Progenitor cell of endocrine pancreas (in vitro differentiated cells): ENCODE measurements around the gene DEFB114. TPM values are rescaled to one million over a fixed set of nuclear protein-coding genes. Genes with fewer than 3 reads are reported as not detected.

Experiments used
- DNase-seq: peaks from one replicate; pipeline ENCODE4 v3.0.0; 2021; ENCODE audit warnings: low spot score; ENCODE audit not compliant: unreplicated experiment
- H3K27ac Mint-ChIP-seq: 2 replicates; pipeline ENCODE4 v1.8.0; 2021; ENCODE audit warnings: mild to moderate bottlenecking, moderate library complexity, mixed read lengths
- H3K27me3 Mint-ChIP-seq: 2 replicates; pipeline ENCODE4 v1.8.0; 2021; ENCODE audit warnings: mixed read lengths
- H3K36me3 Mint-ChIP-seq: 2 replicates; pipeline ENCODE4 v1.8.0; 2022; ENCODE audit warnings: mixed read lengths; ENCODE audit not compliant: insufficient read depth
- H3K4me1 Mint-ChIP-seq: 2 replicates; pipeline ENCODE4 v1.8.0; 2021; ENCODE audit warnings: low read depth, mixed read lengths
- H3K4me3 Mint-ChIP-seq: 2 replicates; pipeline ENCODE4 v1.8.0; 2021; ENCODE audit warnings: low read depth, mild to moderate bottlenecking, moderate library complexity, mixed read lengths
- H3K9me3 Mint-ChIP-seq: 2 replicates; pipeline ENCODE4 v1.8.0; 2021; ENCODE audit warnings: low read depth, mixed read lengths
- CTCF ChIP-seq: fragments of 200-600 bp; sonication (generic); IDR thresholded peaks from one replicate; pipeline ENCODE4 v1.5.0; 2021; ENCODE audit warnings: antibody characterized with exemption, mild to moderate bottlenecking; ENCODE audit not compliant: unreplicated experiment
- total RNA-seq: library from RNA; stranded (reverse); gene quantifications from 2 replicates; pipeline ENCODE4 v1.2.1, GENCODE V29; 2021

DEFB114 gene
- total RNA-seq, 1 donor from 2014 or later, result not detected

DNA sequence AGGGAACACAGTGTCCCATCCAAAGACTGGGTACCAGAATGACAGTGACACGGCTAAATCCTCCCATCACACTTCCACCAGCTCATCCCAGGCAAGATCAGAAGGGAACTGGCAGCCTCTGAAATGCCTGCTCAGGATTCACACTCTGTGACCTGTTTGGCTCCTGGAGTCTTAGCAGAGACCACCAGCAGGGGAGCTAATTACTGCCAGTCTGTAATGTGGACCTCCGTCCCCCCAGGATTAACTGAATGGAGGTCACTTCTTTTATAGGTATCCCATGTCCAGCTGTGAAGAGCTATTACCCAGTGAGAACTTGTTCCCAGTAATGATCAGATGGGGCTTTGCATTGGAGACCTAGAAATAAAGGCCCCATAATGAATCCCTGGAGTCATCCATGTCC, 45.2 kb downstream of the DEFB114 start:
- H3K36me3 Mint-ChIP-seq, result no peaks in the 10 kb centered on the region
- no peak overlapping the region for H3K27ac Mint-ChIP-seq
- H3K4me3 Mint-ChIP-seq, result no peak overlapping the region
- TF ChIP-seq CTCF, result no peak
- DNase-seq, result no peak
- H3K27me3 Mint-ChIP-seq, result peaks cover 10% of the 10 kb centered on the region
- no peaks in the 10 kb centered on the region for H3K9me3 Mint-ChIP-seq
- peaks cover 5% of the 10 kb centered on the region for H3K4me1 Mint-ChIP-seq

GRCh38 chr6:49915035-49915434, 48.9 kb downstream of the DEFB114 start:
- no peak for TF ChIP-seq CTCF
- peaks cover 10% of the 10 kb centered on the region for H3K27me3 Mint-ChIP-seq
- H3K36me3 Mint-ChIP-seq, result no peaks in the 10 kb centered on the region
- peaks cover 5% of the 10 kb centered on the region for H3K4me1 Mint-ChIP-seq
- DNase-seq, result no peak
- H3K4me3 Mint-ChIP-seq, result no peak overlapping the region
- no peak overlapping the region for H3K27ac Mint-ChIP-seq
- H3K9me3 Mint-ChIP-seq, result no peaks in the 10 kb centered on the region

GRCh38 chr6:49913636-49914375, 50.2 kb downstream of the DEFB114 start:
- TF ChIP-seq CTCF, result no peak
- Mint-ChIP-seq H3K9me3 (no peaks in the 10 kb centered on the region), H3K4me3 (no peak overlapping the region), H3K4me1 (peaks cover 5% of the 10 kb centered on the region), H3K27me3 (peaks cover 10% of the 10 kb centered on the region), H3K27ac (no peak overlapping the region), H3K36me3 (no peaks in the 10 kb centered on the region)
- DNase-seq, result no peak

- H3K4me3 Mint-ChIP-seq, result no peak overlapping the region
Observed at GRCh38 chr6:49912196-49912595, 51.8 kb downstream of the DEFB114 start.

DNA sequence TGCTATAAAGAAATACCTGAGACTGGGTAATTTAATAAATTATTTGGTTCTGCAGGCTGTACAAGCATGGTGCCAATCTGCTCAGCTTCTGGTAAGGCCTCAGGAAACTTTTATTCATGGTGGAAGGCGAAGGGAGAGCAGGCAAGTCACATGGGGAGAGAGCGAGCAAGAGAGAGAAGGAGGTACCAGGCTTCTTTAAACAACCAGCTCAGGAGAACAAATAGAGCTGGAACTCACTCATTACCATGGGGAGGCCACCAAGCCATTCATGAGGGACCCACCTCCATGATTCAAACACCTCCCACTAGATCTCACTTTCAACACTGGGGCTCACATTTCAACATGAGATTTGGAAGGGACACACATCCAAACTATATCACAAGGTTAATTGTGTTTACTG, 52.7 kb downstream of the DEFB114 start:
- H3K27ac Mint-ChIP-seq, result no peak overlapping the region
- TF ChIP-seq CTCF, result no peak
- peaks cover 5% of the 10 kb centered on the region for H3K4me1 Mint-ChIP-seq
- no peak for DNase-seq
- no peaks in the 10 kb centered on the region for H3K9me3 Mint-ChIP-seq
- H3K27me3 Mint-ChIP-seq, result no peaks in the 10 kb centered on the region
- no peak overlapping the region for H3K4me3 Mint-ChIP-seq
- no peaks in the 10 kb centered on the region for H3K36me3 Mint-ChIP-seq

More at GRCh38 chr6:49912196-49912595, 51.8 kb downstream of the DEFB114 start:
- no peak for TF ChIP-seq CTCF
- Mint-ChIP-seq H3K27me3 (peaks cover 2% of the 10 kb centered on the region), H3K4me1 (peaks cover 5% of the 10 kb centered on the region), H3K36me3 (no peaks in the 10 kb centered on the region), H3K9me3 (no peaks in the 10 kb centered on the region), H3K27ac (peak overlapping the region; percentile 77)
- DNase-seq, result no peak

Other genes with a start within 250 kb of the DEFB114 start
- not detected in 2 replicates for gene CRISP3, start 219.8 kb downstream of the DEFB114 start, total RNA-seq
- not detected in 2 replicates for gene PGK2, start 176.9 kb downstream of the DEFB114 start, total RNA-seq
- gene CRISP1, start 97.6 kb downstream of the DEFB114 start, total RNA-seq, result not detected in 2 replicates
- gene DEFB113, start 5.5 kb upstream of the DEFB114 start, total RNA-seq, result not detected in 2 replicates
- gene DEFB110, start 57.8 kb upstream of the DEFB114 start, total RNA-seq, result not detected in 2 replicates
- not detected in 2 replicates for gene DEFB112, start 85.8 kb upstream of the DEFB114 start, total RNA-seq